ENCODE results near the gene TCF19.

DNA sequence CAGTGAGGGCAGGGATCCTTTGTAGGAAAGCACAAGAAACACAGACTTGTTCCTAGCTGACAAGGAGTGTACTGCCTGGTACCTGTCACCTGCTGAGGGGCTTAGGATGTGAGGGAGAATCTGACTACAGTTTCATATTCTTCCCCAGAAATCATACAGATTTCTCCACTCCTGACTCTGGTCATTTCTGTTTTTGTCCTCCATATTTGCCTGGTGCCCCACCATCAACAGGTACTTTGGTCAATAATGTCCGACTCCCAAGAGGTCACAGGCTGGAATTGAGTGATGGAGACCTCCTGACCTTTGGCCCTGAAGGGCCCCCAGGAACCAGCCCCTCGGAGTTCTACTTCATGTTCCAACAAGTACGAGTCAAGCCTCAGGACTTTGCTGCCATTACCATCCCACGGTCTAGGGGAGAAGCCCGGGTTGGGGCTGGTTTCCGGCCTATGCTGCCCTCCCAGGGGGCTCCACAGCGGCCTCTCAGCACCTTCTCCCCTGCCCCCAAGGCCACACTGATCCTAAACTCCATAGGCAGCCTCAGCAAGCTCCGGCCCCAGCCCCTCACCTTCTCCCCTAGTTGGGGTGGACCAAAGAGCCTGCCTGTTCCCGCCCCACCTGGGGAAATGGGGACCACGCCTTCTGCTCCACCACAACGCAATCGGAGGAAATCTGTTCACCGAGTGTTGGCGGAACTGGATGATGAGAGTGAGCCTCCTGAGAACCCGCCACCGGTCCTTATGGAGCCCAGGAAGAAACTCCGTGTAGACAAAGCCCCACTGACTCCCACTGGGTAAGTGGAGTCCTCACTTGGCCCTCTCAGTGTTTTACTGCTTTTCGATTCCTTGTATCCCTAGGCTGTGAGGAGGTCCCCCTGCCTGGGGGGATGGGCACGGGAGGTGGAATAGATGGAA is 3.1 kb downstream of the TCF19 start:
- TF ChIP-seq, protein P1, sequence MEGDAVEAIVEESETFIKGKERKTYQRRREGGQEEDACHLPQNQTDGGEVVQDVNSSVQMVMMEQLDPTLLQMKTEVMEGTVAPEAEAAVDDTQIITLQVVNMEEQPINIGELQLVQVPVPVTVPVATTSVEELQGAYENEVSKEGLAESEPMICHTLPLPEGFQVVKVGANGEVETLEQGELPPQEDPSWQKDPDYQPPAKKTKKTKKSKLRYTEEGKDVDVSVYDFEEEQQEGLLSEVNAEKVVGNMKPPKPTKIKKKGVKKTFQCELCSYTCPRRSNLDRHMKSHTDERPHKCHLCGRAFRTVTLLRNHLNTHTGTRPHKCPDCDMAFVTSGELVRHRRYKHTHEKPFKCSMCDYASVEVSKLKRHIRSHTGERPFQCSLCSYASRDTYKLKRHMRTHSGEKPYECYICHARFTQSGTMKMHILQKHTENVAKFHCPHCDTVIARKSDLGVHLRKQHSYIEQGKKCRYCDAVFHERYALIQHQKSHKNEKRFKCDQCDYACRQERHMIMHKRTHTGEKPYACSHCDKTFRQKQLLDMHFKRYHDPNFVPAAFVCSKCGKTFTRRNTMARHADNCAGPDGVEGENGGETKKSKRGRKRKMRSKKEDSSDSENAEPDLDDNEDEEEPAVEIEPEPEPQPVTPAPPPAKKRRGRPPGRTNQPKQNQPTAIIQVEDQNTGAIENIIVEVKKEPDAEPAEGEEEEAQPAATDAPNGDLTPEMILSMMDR (IDR thresholded peaks at IDR 0.05), result no peak
- TF ChIP-seq POLR2AphosphoS5 (IDR thresholded peaks at IDR 0.05), result no peak
- no peak for TF ChIP-seq POLR2A (IDR thresholded peaks at IDR 0.05)

Measured in prostate gland (tissue), 2 donors.